Retinal pigment epithelial cell (primary cell): ENCODE data around the gene SLX9.
"Not testable (repeated sequence)": the region's sequence is repeated elsewhere in the genome, so short reads cannot be mapped to it uniquely, and the experiment has no call there.

Experiments used
- DNase-seq: peaks from one replicate; pipeline ENCODE4 v3.0.0-alpha.2; 2010; ENCODE audit warnings: low read depth
- H3K4me3 ChIP-seq: 2 replicates; pipeline ENCODE4 v1.5.1; 2011; ENCODE audit warnings: mild to moderate bottlenecking, low read length, control low read depth, moderate library complexity
- TF ChIP-seq, protein P1 (sequence below): conservative IDR thresholded peaks from 2 replicates; pipeline ENCODE4 v1.5.1; 2011; ENCODE audit warnings: low read depth, low read length, control low read depth, inconsistent platforms

The SLX9 gene

GRCh38 chr21:44912158-44912473 is 27.7 kb upstream of the SLX9 start:
- no peak overlapping the region for H3K4me3 ChIP-seq
- no peak for DNase-seq
- TF ChIP-seq, protein P1, sequence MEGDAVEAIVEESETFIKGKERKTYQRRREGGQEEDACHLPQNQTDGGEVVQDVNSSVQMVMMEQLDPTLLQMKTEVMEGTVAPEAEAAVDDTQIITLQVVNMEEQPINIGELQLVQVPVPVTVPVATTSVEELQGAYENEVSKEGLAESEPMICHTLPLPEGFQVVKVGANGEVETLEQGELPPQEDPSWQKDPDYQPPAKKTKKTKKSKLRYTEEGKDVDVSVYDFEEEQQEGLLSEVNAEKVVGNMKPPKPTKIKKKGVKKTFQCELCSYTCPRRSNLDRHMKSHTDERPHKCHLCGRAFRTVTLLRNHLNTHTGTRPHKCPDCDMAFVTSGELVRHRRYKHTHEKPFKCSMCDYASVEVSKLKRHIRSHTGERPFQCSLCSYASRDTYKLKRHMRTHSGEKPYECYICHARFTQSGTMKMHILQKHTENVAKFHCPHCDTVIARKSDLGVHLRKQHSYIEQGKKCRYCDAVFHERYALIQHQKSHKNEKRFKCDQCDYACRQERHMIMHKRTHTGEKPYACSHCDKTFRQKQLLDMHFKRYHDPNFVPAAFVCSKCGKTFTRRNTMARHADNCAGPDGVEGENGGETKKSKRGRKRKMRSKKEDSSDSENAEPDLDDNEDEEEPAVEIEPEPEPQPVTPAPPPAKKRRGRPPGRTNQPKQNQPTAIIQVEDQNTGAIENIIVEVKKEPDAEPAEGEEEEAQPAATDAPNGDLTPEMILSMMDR: no peak

- not testable (repeated sequence) for DNase-seq, H3K4me3 ChIP-seq
These were observed 27.1 kb upstream of the SLX9 start for GRCh38 chr21:44912506-44913412.

- no peak for DNase-seq
- H3K4me3 ChIP-seq: no peak overlapping the region
- TF ChIP-seq, protein P1: no peak
These were observed 26.2 kb upstream of the SLX9 start for GRCh38 chr21:44913425-44914175.

DNA sequence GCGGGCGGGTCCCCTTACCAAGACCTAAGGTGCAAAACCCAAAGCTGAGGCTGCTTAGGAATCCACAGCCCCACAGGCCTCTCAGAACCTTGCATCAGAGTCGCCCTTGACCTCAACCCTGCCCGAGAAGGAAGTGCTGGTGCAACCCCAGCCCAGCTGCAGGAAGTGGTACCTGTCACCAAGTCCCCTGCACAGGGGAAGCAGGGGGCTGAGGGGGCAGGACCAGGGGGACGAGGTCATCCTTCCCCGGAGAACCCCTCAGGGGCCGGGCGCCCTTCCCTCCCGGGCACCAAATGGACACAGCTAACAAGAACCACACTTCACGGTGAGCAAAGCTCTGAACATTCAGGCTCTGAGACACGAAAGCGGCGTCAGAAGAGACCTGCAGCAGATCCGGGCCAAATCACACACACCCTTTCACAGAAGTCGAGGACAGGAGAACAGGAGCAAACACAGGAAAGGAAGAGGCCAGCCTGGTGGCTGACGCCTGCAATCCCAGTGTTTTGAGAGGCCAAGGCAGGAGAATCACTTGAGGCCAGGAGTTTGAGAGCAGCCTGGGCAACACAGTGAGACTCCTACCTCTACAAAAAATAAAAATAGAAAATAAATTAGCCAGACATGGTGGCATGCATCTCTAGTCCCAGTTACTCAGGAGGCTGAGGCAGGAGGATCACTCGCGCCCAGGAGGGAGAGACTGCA is 25.5 kb upstream of the SLX9 start:
- H3K4me3 ChIP-seq: no peak overlapping the region
- TF ChIP-seq, protein P1: no peak
- DNase-seq: no peak

GRCh38 chr21:44916965-44917364 is 22.9 kb upstream of the SLX9 start:
- H3K4me3 ChIP-seq: no peak overlapping the region
- TF ChIP-seq, protein P1: no peak

GRCh38 chr21:44917446-44918106 is 22.3 kb upstream of the SLX9 start:
- H3K4me3 ChIP-seq: no peak overlapping the region
- TF ChIP-seq, protein P1: no peak

More at GRCh38 chr21:44916965-44917364, 22.9 kb upstream of the SLX9 start:
- DNase-seq: no peak

GRCh38 chr21:44918107-44918470 is 21.7 kb upstream of the SLX9 start:
- no peak overlapping the region for H3K4me3 ChIP-seq
- no peak for DNase-seq
- TF ChIP-seq, protein P1: no peak

More at GRCh38 chr21:44917446-44918106, 22.3 kb upstream of the SLX9 start:
- DNase-seq: no peak
